ENCODE measurements around the gene FASN.

FASN gene

DNA sequence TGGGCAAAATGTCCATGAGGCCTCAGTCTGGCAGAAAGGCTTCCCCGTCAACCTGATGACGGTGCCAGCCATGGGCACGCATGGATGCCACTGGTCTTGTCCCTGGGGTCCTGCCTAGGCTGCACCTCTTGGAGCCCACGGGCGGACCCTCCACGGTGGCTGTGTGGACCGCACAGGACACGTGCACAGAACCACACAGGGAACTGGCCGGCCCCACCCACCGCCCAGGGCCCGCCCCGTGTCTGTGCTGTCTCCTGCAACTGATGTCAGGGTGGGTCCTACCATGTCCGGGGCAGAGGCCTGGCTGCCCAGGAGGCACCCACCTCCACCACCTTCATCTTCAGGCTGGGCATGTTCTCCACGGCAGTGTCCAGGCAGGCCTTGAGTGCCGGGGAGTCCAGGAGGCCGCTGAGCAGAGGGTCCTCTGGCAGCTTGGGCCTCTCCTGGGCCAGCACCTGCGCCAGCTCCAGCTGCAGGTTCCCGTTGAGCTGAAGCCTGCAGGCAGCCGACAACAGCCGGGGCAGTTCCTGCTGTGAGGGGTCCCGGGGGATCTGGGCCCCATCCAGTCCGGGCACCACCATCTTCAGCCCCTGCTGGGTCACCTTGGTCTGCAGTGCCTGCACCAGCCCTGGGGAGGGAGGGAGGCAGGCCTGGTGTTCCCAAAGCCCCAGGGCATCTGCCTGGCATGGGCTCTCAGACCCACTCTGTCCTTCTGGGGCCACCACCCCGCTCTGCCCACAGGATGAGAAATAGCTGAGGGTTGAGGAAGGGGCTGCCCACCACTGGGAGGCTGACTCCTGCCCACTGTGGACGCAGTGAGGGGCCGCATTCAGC, 11.9 kb downstream of the FASN start:
- H3K4me2 ChIP-seq = no peak overlapping the region
- no peak for TF ChIP-seq CTCF (conservative IDR thresholded peaks at IDR 0.05; ENCODE audit: low read depth, low read length)
- H2AFZ ChIP-seq (ENCODE audit: low read depth) = no peak overlapping the region
- H3K4me1 ChIP-seq (ENCODE audit: low read depth, poor library complexity, severe bottlenecking) = no peaks in the 10 kb centered on the region
- H3K4me3 ChIP-seq (IDR thresholded peaks at IDR 0.05; ENCODE audit: insufficient read depth, low read depth, low read length) = no peak overlapping the region
- H3K79me2 ChIP-seq (ENCODE audit: insufficient read depth, low read depth) = no peaks in the 10 kb centered on the region
- no peaks in the 10 kb centered on the region for H4K20me1 ChIP-seq (ENCODE audit: insufficient read depth)
- peaks cover 35% of the 10 kb centered on the region; the same call in 1 of the 2 replicates for H3K36me3 ChIP-seq (ENCODE audit: insufficient read depth)
- H3K9ac ChIP-seq = no peak overlapping the region
- H3K27ac ChIP-seq = no peak overlapping the region
- H3K27me3 ChIP-seq (ENCODE audit: insufficient read depth, low read depth) = no peaks in the 10 kb centered on the region

- Histone ChIP-seq H2AFZ (ENCODE audit: low read depth) (no peak overlapping the region), H3K79me2 (ENCODE audit: insufficient read depth, low read depth) (no peaks in the 10 kb centered on the region), H3K27ac (no peak overlapping the region), H3K4me1 (ENCODE audit: low read depth, poor library complexity, severe bottlenecking) (no peaks in the 10 kb centered on the region), H3K27me3 (ENCODE audit: insufficient read depth, low read depth) (no peaks in the 10 kb centered on the region), H3K4me2 (no peak overlapping the region), H4K20me1 (ENCODE audit: insufficient read depth) (no peaks in the 10 kb centered on the region), H3K9ac (no peak overlapping the region), H3K36me3 (ENCODE audit: insufficient read depth) (peaks cover 32% of the 10 kb centered on the region; the same call in 1 of the 2 replicates), H3K4me3 (IDR thresholded peaks at IDR 0.05; ENCODE audit: insufficient read depth, low read depth, low read length) (no peak overlapping the region)
- TF ChIP-seq CTCF (conservative IDR thresholded peaks at IDR 0.05; ENCODE audit: low read depth, low read length) = no peak
These were observed 12.8 kb downstream of the FASN start for GRCh38 chr17:82085031-82085861.

- Histone ChIP-seq H3K4me1 (ENCODE audit: low read depth, poor library complexity, severe bottlenecking) (no peaks in the 10 kb centered on the region), H3K4me2 (no peak overlapping the region), H3K27me3 (ENCODE audit: insufficient read depth, low read depth) (no peaks in the 10 kb centered on the region), H4K20me1 (ENCODE audit: insufficient read depth) (no peaks in the 10 kb centered on the region), H3K4me3 (IDR thresholded peaks at IDR 0.05; ENCODE audit: insufficient read depth, low read depth, low read length) (no peak overlapping the region), H2AFZ (ENCODE audit: low read depth) (no peak overlapping the region), H3K27ac (no peak overlapping the region), H3K9ac (no peak overlapping the region), H3K79me2 (ENCODE audit: insufficient read depth, low read depth) (no peaks in the 10 kb centered on the region), H3K36me3 (ENCODE audit: insufficient read depth) (peaks cover 35% of the 10 kb centered on the region; the same call in 1 of the 2 replicates)
- TF ChIP-seq CTCF (conservative IDR thresholded peaks at IDR 0.05; ENCODE audit: low read depth, low read length) = no peak
These were observed 13.5 kb downstream of the FASN start for GRCh38 chr17:82084373-82085030.

DNA sequence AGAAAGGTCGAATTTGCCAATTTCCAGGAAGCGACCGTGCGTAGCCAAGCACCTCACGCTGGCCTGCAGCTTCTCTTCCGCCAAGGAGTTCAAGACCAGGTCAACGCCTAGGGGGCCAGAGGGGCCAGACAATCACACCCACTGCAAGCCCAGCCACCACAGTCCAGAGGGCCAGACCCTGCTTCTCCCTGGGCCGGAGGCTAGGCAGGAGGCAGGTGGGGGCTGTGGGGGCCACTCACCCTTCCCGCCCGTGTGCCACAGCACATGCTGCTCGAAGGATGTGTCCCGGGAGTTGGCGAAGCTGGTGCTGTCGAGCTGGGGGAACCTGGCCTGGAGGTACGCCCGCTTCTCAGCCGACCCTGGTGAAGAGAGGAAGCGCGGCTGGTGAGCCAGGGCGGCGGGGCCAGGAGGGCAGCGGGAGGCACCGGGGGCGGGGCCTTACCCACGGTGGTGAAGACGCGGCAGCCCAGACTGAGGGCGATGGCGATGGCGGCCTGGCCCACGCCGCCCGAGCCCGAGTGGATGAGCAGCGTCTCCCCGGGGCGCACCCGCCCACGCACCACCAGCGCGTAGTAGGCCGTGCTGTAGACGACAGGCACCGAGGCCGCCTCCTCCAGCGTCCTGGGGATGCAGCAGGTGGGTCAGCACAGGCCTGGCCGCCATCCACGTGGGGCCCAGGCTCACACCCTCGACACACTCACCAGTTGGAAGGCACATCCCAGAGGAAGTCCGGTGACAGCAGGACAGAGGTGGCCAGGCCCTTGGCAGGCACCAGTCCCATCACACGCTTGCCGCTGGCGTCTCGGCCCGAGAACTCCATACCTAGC, 14.3 kb downstream of the FASN start:
- no peak for TF ChIP-seq CTCF (conservative IDR thresholded peaks at IDR 0.05; ENCODE audit: low read depth, low read length)
- Histone ChIP-seq H3K4me2 (no peak overlapping the region), H3K27ac (no peak overlapping the region), H2AFZ (ENCODE audit: low read depth) (no peak overlapping the region), H3K4me1 (ENCODE audit: low read depth, poor library complexity, severe bottlenecking) (no peaks in the 10 kb centered on the region), H3K4me3 (IDR thresholded peaks at IDR 0.05; ENCODE audit: insufficient read depth, low read depth, low read length) (no peak overlapping the region), H4K20me1 (ENCODE audit: insufficient read depth) (no peaks in the 10 kb centered on the region), H3K36me3 (ENCODE audit: insufficient read depth) (peaks cover 35% of the 10 kb centered on the region; the same call in 1 of the 2 replicates), H3K27me3 (ENCODE audit: insufficient read depth, low read depth) (no peaks in the 10 kb centered on the region), H3K79me2 (ENCODE audit: insufficient read depth, low read depth) (no peaks in the 10 kb centered on the region), H3K9ac (no peak overlapping the region)

Measured in KMS-11 (cell line).